K562 (cell line): Measurements from ENCODE around the gene POLD3. TPM values are rescaled to one million over a fixed set of nuclear protein-coding genes. Genes with fewer than 3 reads are reported as not detected.

Experiments used
- ATAC-seq: fragments of 200-7000 bp; cut with Tn5 transposase; 3 replicates; pipeline ENCODE4 v1.9.1; 2020; ENCODE audit warnings: moderate library complexity
- BruUV-seq: library from RNA; stranded (reverse); fragments of 400-500 nt; replicated peaks from 2 replicates; lab custom pipeline; 2021; lab: Mats Ljungman, UMichigan
- CTCF ChIA-PET: fragments of 300-600 bp; formaldehyde crosslinking; extraction: SDS; loops from one replicate; lab custom pipeline; 2021; ENCODE audit warnings: low intra/inter-chr PET ratio; lab: Yijun Ruan, JAX
- POLR2A ChIA-PET: fragments of 300-600, 350-650 bp; sonication (Branson Sonifier 250); formaldehyde crosslinking; extraction: SDS; loops from one replicate; lab custom pipeline; 2021; ENCODE audit warnings: antibody characterized with exemption, inconsistent platforms; lab: Yijun Ruan, JAX
- DNase-seq, 4 experiments: peaks; one replicate each; pipeline versions ENCODE4 v3.0.0 to v3.0.0-alpha.2; 2011 to 2018; ENCODE audit warnings: low spot score in 3 of 4, mixed read lengths in 3 of 4; ENCODE audit errors: extremely low read depth in 1 of 4
- FAIRE-seq: peaks from 2 replicates; lab custom pipeline; 2011; peaks lifted over from hg19 to GRCh38; lab: Jason Lieb, UNC
- H2AFZ ChIP-seq: 2 replicates; pipeline ENCODE4 v1.6.0; 2011; ENCODE audit warnings: low read depth, low read length, control low read depth, inconsistent platforms
- H3K27ac ChIP-seq: fragments of 200-600 bp; 3 replicates; pipeline ENCODE4 v1.8.0; 2011; ENCODE audit warnings: low read depth, mild to moderate bottlenecking, control low read depth, inconsistent platforms, low read length, moderate library complexity, mixed read lengths; ENCODE audit errors: extremely low read depth
- H3K27me3 ChIP-seq, 2 experiments: fragments of 300-600 bp in 1 of 2; 2 replicates in 1 of 2; 3 replicates in 1 of 2; pipeline versions ENCODE4 v1.6.0 to v1.8.0; 2011; ENCODE audit warnings: inconsistent platforms in 2 of 2, low read length in 2 of 2, mild to moderate bottlenecking in 1 of 2, mixed read lengths in 1 of 2, moderate library complexity in 1 of 2; ENCODE audit not compliant: control insufficient read depth in 2 of 2, insufficient read depth in 2 of 2
- H3K36me3 ChIP-seq: fragments of 300-600 bp; 3 replicates; pipeline ENCODE4 v1.8.0; 2011; ENCODE audit warnings: mild to moderate bottlenecking, low read length, inconsistent platforms; ENCODE audit not compliant: control insufficient read depth, insufficient read depth
- H3K4me1 ChIP-seq, 2 experiments: fragments of 200-600 bp in 1 of 2; replicated peaks in 1 of 2; 2 replicates in 1 of 2; 3 replicates in 1 of 2; pipeline versions ENCODE4 v1.5.1 to v1.8.0; 2011; ENCODE audit warnings: inconsistent platforms in 2 of 2, low read length in 2 of 2, mild to moderate bottlenecking in 1 of 2, mixed read lengths in 1 of 2, moderate library complexity in 1 of 2; ENCODE audit not compliant: control insufficient read depth in 2 of 2, insufficient read depth in 2 of 2
- H3K4me2 ChIP-seq: 2 replicates; pipeline ENCODE4 v1.6.1; 2011; ENCODE audit warnings: low read length, control low read depth, inconsistent platforms, mixed read lengths; ENCODE audit not compliant: insufficient read depth
- H3K4me3 ChIP-seq: fragments of 200-600 bp; sonication (generic), shearing (Covaris generic); 2 replicates; pipeline ENCODE4 v1.5.1; 2016; ENCODE audit warnings: control low read depth, inconsistent platforms
- H3K79me2 ChIP-seq: fragments of 200-600 bp; 3 replicates; pipeline ENCODE4 v1.8.0; 2011; ENCODE audit warnings: low read length, inconsistent platforms; ENCODE audit not compliant: control insufficient read depth, insufficient read depth
- H3K9ac ChIP-seq, 2 experiments: 2 replicates each; pipeline versions ENCODE4 v1.6.0 to v1.6.1; 2011; ENCODE audit warnings: low read depth in 2 of 2, low read length in 2 of 2, control low read depth in 1 of 2, inconsistent platforms in 1 of 2, mild to moderate bottlenecking in 1 of 2, mixed read lengths in 1 of 2; ENCODE audit not compliant: insufficient read depth in 1 of 2
- H3K9me1 ChIP-seq: one replicate; pipeline ENCODE4 v1.6.0; 2011; ENCODE audit warnings: inconsistent platforms, mild to moderate bottlenecking, low read length, moderate library complexity; ENCODE audit not compliant: control insufficient read depth, insufficient read depth
- H3K9me3 ChIP-seq: replicated peaks from 2 replicates; pipeline ENCODE4 v1.5.1; 2011; ENCODE audit warnings: low read depth, low read length, inconsistent platforms; ENCODE audit not compliant: control insufficient read depth, insufficient read depth
- H4K20me1 ChIP-seq: replicated peaks from 2 replicates; pipeline ENCODE4 v1.6.1; 2011; ENCODE audit warnings: low read length, inconsistent platforms, mixed read lengths; ENCODE audit not compliant: control insufficient read depth, insufficient read depth
- ESRRB ChIP-seq: fragments of 250-450 bp; sonication (Bioruptor Pico); IDR thresholded peaks from 2 replicates; pipeline ENCODE4 v1.5.0; 2020; ENCODE audit warnings: mild to moderate bottlenecking, moderate library complexity, borderline replicate concordance
- FOXA3 ChIP-seq, 2 experiments: fragments of 450-650 bp in 1 of 2; sonication (generic) in 1 of 2; formaldehyde crosslinking; IDR thresholded peaks in 1 of 2; conservative IDR thresholded peaks in 1 of 2; 2 replicates each; pipeline versions ENCODE4 v1.4.0 to v1.8.0; 2020 to 2022; ENCODE audit warnings: mild to moderate bottlenecking in 2 of 2, missing genetic modification reagents in 1 of 2
- FOXP1 ChIP-seq: sonication (generic); formaldehyde crosslinking; IDR thresholded peaks from 2 replicates; pipeline ENCODE4 v1.8.0; 2022; ENCODE audit warnings: mild to moderate bottlenecking, missing genetic modification reagents
- GTF3C2 ChIP-seq: IDR thresholded peaks from 3 replicates; pipeline ENCODE4 v1.6.1; 2011; ENCODE audit warnings: borderline replicate concordance, mild to moderate bottlenecking, moderate library complexity; ENCODE audit not compliant: insufficient read length; ENCODE audit errors: extremely low read depth
- HMG20B ChIP-seq: fragments of 250-450 bp; sonication (Bioruptor Pico); IDR thresholded peaks from 2 replicates; pipeline ENCODE4 v1.5.0; 2021; ENCODE audit warnings: mild to moderate bottlenecking
- JUNB ChIP-seq: fragments of 450-650 bp; formaldehyde crosslinking; conservative IDR thresholded peaks from 2 replicates; pipeline ENCODE4 v1.4.0; 2020; ENCODE audit warnings: mild to moderate bottlenecking
- U2AF2 ChIP-seq: fragments of 200-400 bp; formaldehyde crosslinking; optimal IDR thresholded peaks from 2 replicates; pipeline ENCODE3; 2017; ENCODE audit warnings: low read depth, mild to moderate bottlenecking, low read length
- YBX1 ChIP-seq: fragments of 450-650 bp; IDR thresholded peaks from 2 replicates; pipeline ENCODE4 v1.7.1; 2016; ENCODE audit warnings: mild to moderate bottlenecking
- ZNF668 ChIP-seq: fragments of 250-450 bp; sonication (Bioruptor Pico); IDR thresholded peaks from 2 replicates; pipeline ENCODE4 v1.8.0; 2022; ENCODE audit warnings: mild to moderate bottlenecking, inconsistent platforms
- WGBS: fragments of 100-300 bp; shearing (Covaris generic); methylation state at CpG from one replicate; pipeline ENCODE4 v1.1.6; 2016; ENCODE audit warnings: low coverage, mixed read lengths; ENCODE audit not compliant: insufficient coverage; ENCODE audit errors: missing lambda C conversion rate; 5-methylcytosine and 5-hydroxymethylcytosine counted together
- in situ Hi-C: fragments of 300-500 bp; cut with MboI; formaldehyde crosslinking; loops from 4 replicates; pipeline ENCODE4 v1.15.0; 2018; ENCODE audit warnings: inconsistent platforms, mixed read lengths
- intact Hi-C: fragments of 100-400 bp; cut with micrococcal nuclease; formaldehyde crosslinking; loops from 2 replicates; pipeline ENCODE4 v1.14.2; 2022
- polyA plus RNA-seq, 8 experiments: library from polyadenylated mRNA; depleted of rRNA in 4 of 8; stranded (reverse) in 5 of 8; unstranded in 3 of 8; fragments of >200 nt; fragmentation: Nextera tagmentation in 2 of 8; fragmentation: Illumina TruSeq in 1 of 8; extraction: Ambion mirVana in 2 of 8; extraction: Trizol in 1 of 8; gene quantifications; 2 replicates each; pipeline versions ENCODE4 v1.2.1 to v1.2.3, GENCODE V29; 2011 to 2014; ENCODE audit warnings: inconsistent platforms in 1 of 8, missing spikeins in 1 of 8
- total RNA-seq, 7 experiments: library from RNA; depleted of rRNA in 6 of 7; stranded (reverse); fragments of >200 nt in 6 of 7; fragmentation: Illumina TruSeq in 2 of 7; extraction: Trizol in 2 of 7; gene quantifications; 2 replicates each; pipeline versions ENCODE4 v1.2.1 to v1.2.3, GENCODE V29; 2011 to 2021; ENCODE audit warnings: low replicate concordance in 1 of 7
- TF ChIP-seq, protein P1 (sequence below), 2 experiments: fragments of 450-650 bp; conservative IDR thresholded peaks; 2 replicates each; pipeline ENCODE4 v1.6.1; 2017; ENCODE audit warnings: mild to moderate bottlenecking in 2 of 2, moderate library complexity in 2 of 2

POLD3 gene
- total and polyA plus RNA-seq, 9 of the 15 experiments (the other 6 are each of a cell fraction or from before 2014, with no cell fraction given), result 10.6 to 40.1 (median 24.6) TPM

DNA sequence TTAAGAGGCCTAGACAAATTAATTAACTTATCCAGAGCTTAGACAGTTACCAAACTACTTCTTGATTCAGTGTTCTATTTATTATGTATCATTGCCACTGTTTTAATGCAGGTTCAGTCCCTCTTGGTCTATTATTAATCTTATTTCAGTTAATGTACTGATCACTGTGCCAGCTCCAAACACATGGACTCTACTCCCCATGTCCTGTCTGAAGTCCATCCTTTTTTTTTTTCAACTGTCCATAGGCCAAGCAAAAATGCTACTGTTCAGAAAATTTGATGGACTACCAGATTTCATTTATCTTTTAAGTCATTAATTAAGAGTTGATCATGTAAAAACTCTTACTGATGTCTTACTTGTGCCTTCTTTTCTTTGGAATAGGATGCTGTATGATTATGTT, 11.9 kb downstream of the POLD3 start:
- intact Hi-C loops (no loop called here), in situ Hi-C loops (no loop called here)
- Histone ChIP-seq H3K9me3 (no peaks in the 10 kb centered on the region), H3K27ac (no peak overlapping the region), H3K9me1 (no peaks in the 10 kb centered on the region), H3K4me3 (no peak overlapping the region), H3K9ac (no peak overlapping the region), H3K27me3 (no peaks in the 10 kb centered on the region), H4K20me1 (no peaks in the 10 kb centered on the region), H3K36me3 (peaks cover 23% of the 10 kb centered on the region; the same call in 2 of the 3 replicates), H3K4me2 (no peak overlapping the region), H3K79me2 (no peaks in the 10 kb centered on the region), H2AFZ (no peak overlapping the region), H3K4me1 (no peaks in the 10 kb centered on the region)
- CTCF ChIA-PET, result no interaction called here
- no peak for ATAC-seq
- no peak for FAIRE-seq
- no peak for TF ChIP-seq FOXP1 (CRISPR knock-in tag)
- no peak for TF ChIP-seq JUNB
- POLR2A ChIA-PET, result no interaction called here
- BruUV-seq, result no TSS peak
- no peak for DNase-seq

- DNase-seq (no peak), ATAC-seq (no peak), FAIRE-seq (no peak)
- Histone ChIP-seq H3K9ac (no peak overlapping the region), H3K9me3 (no peaks in the 10 kb centered on the region), H3K4me3 (no peak overlapping the region), H3K4me2 (no peak overlapping the region), H3K27me3 (no peaks in the 10 kb centered on the region), H2AFZ (no peak overlapping the region), H4K20me1 (0 out of 2 replicates have a peak, but pooled peaks cover 2% of the 10 kb centered on the region), H3K4me1 (no peaks in the 10 kb centered on the region), H3K79me2 (no peaks in the 10 kb centered on the region), H3K9me1 (no peaks in the 10 kb centered on the region), H3K36me3 (peaks cover 28% of the 10 kb centered on the region; the same call in 2 of the 3 replicates), H3K27ac (no peak overlapping the region)
- ChIA-PET CTCF (no interaction called here), POLR2A (interaction anchor here (1.0 to 4.2 kb wide), 2 partner anchors 12 to 96 kb away, joined by 3 to 14 read pairs; no protein-coding TSS in a partner anchor)
- intact Hi-C loops, result no loop called here
- 74% methylated on average over 5 of the region's 5 CpGs for WGBS
- in situ Hi-C loops, result no loop called here
- BruUV-seq, result no TSS peak
- no peak for TF ChIP-seq GTF3C2
- TF ChIP-seq, protein P1, sequence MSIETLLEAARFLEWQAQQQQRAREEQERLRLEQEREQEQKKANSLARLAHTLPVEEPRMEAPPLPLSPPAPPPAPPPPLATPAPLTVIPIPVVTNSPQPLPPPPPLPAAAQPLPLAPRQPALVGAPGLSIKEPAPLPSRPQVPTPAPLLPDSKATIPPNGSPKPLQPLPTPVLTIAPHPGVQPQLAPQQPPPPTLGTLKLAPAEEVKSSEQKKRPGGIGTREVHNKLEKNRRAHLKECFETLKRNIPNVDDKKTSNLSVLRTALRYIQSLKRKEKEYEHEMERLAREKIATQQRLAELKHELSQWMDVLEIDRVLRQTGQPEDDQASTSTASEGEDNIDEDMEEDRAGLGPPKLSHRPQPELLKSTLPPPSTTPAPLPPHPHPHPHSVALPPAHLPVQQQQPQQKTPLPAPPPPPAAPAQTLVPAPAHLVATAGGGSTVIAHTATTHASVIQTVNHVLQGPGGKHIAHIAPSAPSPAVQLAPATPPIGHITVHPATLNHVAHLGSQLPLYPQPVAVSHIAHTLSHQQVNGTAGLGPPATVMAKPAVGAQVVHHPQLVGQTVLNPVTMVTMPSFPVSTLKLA (conservative IDR thresholded peaks at IDR 0.05), result no peak
- no peak for TF ChIP-seq U2AF2
- TF ChIP-seq ZNF668 (CRISPR knock-in tag), result no peak
- no peak for TF ChIP-seq YBX1
- no peak for TF ChIP-seq FOXA3 (CRISPR knock-in tag; conservative IDR thresholded peaks at IDR 0.05 in 1 of 2, IDR thresholded peaks at IDR 0.05 in 1 of 2)
- TF ChIP-seq HMG20B (CRISPR knock-in tag), result no peak
- no peak for TF ChIP-seq ESRRB (CRISPR knock-in tag)
Observed at GRCh38 chr11:74605403-74605802, 13.0 kb downstream of the POLD3 start.
